ENCODE results near the gene LITAFD.
"Not testable (repeated sequence)": the region's sequence is repeated elsewhere in the genome, so short reads cannot be mapped to it uniquely, and the experiment has no call there.

GRCh38 chr16:8869988-8870241, 12.2 kb upstream of the LITAFD start:
- TF ChIP-seq CTCF, POLR2A, EP300 (IDR thresholded peaks at IDR 0.05): not testable (repeated sequence)

Measured in tibial nerve (tissue), 4 donors.